Vein endothelial cell (primary cell): ENCODE results near the gene TBX18. TPM values are rescaled to one million over a fixed set of nuclear protein-coding genes. Genes with fewer than 3 reads are reported as not detected.

Experiments
- small RNA-seq: library from RNA; depleted of rRNA; stranded (forward); fragments of <200 nt; gene quantifications from one replicate; pipeline ENCODE3, GENCODE V24; 2012
- total RNA-seq: library from RNA; depleted of rRNA; stranded (reverse); fragments of >200 nt; gene quantifications from 2 replicates; pipeline ENCODE4 v1.2.3, GENCODE V29; 2012

Gene TBX18
- total RNA-seq: 1.6 and 7.5 TPM in 2 replicates

DNA sequence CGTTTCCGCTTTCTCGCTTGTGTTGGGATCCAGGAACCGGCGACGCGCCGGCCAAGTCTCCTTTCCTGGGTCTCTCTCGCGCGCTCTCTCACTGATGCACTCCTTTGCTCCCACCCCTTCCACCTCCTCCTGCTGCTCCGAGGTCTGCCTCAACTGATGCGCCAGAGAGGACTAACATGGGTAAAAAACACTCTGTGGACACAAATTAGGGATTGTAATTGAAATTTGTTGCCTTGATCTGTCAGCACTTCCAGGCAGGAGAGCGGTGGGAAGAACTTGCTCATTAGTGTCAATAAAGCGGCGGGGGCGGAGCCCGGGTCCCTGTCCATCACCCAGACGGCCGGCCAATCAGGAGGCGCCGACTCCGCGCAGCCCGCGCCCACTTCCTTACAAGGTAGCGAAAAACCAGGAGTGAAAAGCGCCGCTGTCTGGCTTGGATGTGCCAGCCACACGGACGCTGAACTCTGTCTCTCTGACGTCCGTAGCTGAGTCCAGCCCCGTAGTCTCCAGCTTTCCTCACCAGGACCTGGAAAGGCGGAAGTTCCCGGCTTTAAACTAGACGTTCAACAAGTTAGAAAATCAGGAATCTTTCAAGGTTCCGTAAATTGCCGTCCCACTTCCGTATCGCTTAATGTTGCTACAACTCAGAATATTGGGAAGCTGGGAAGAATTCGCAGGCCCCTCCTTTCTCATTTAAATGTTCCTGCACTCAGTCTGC lies at the start of gene TBX18:
Gene TBX18, minus strand, starts transcription at position 267 of the 718 bp plus-strand sequence. CDS start 417 bp downstream, outside the sequence.

Small RNA genes within 50 kb of the gene (small RNA-seq; reads per million reads assigned to genes)
- not detected for gene AL590143.1
